HAP-1 (cell line): Measurements from ENCODE around the gene GNAT1.
"Not testable (repeated sequence)": the region's sequence is repeated elsewhere in the genome, so short reads cannot be mapped to it uniquely, and the experiment has no call there.

Source experiments
- DNase-seq, 2 experiments: peaks; one replicate each; pipeline ENCODE4 v3.0.0-alpha.2; 2016 to 2020; ENCODE audit warnings: low spot score in 2 of 2
- H3K27me3 ChIP-seq: fragments of 250-450 bp; sonication (Bioruptor Pico); 2 replicates; pipeline ENCODE4 v1.5.1; 2020; ENCODE audit warnings: low read depth, mild to moderate bottlenecking, moderate library complexity
- H3K36me3 ChIP-seq: fragments of 250-450 bp; sonication (Bioruptor Pico); replicated peaks from 2 replicates; pipeline ENCODE4 v1.5.1; 2020; ENCODE audit warnings: mild to moderate bottlenecking
- H3K4me1 ChIP-seq: fragments of 250-450 bp; sonication (Bioruptor Pico); 2 replicates; pipeline ENCODE4 v1.5.1; 2020; ENCODE audit warnings: mild to moderate bottlenecking
- H3K4me3 ChIP-seq: fragments of 250-450 bp; sonication (Bioruptor Pico); 2 replicates; pipeline ENCODE4 v1.5.1; 2020; ENCODE audit warnings: mild to moderate bottlenecking, moderate library complexity
- H3K9me3 ChIP-seq: fragments of 250-450 bp; sonication (Bioruptor Pico); 2 replicates; pipeline ENCODE4 v1.5.1; 2020; ENCODE audit warnings: mild to moderate bottlenecking, moderate library complexity
- in situ Hi-C: fragments of 300-500 bp; cut with MboI; formaldehyde crosslinking; loops from 3 replicates; pipeline ENCODE4 v1.14.3; 2020; ENCODE audit warnings: low sequenced_read_pairs, inconsistent platforms, mixed read lengths

Gene GNAT1

DNA sequence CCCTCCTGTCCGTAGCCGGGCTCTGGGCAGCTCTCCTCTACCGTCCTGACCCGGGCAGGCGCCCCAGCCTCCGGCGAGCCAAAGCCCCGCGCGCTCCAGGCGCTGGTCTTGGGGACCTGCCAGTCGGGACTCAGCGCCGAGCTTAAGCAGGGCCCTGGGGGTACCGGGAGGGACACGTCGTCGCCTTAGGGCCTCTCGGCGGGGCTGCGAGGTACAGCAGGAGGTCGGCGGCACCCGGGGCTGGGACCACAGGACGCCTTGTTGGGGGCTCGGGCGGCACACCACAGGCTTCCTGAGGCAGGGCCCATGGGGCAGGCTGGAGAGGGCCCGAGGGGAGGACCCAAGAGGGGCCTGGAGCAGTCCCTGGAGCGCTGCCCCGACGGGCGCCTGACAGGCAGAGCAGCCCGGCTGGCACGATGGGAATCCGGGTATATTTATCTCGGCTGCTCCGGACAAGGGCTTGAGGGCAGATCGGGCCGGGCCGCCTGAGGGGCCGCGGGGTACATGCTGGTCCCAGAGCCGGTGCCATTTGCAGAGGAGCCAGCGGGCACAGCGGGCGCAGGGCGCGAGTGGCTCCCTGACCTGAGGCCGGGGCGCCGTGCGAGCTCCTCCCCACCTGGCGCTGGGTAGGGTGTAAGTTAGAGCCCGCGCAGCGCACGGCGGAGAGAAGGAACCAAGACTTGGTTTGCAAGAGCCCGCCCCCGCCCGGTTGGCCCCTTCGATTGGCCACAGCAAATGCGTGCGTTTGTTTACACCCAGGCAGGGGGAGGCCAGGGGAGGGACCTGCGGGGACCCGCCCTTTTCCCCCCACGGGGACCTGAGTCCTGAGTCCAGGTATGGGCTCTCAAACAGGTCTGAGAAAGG, 14.2 kb downstream of the GNAT1 start:
- peak in 1 of 2 experiments; percentile 71 for DNase-seq
- Histone ChIP-seq H3K27me3 (peaks cover 12% of the 10 kb centered on the region), H3K4me1 (no peaks in the 10 kb centered on the region; the same call in 1 of the 2 replicates), H3K4me3 (peak overlapping the region; percentile 49), H3K36me3 (no peaks in the 10 kb centered on the region), H3K9me3 (no peaks in the 10 kb centered on the region)
- in situ Hi-C loops = no loop called here

DNA sequence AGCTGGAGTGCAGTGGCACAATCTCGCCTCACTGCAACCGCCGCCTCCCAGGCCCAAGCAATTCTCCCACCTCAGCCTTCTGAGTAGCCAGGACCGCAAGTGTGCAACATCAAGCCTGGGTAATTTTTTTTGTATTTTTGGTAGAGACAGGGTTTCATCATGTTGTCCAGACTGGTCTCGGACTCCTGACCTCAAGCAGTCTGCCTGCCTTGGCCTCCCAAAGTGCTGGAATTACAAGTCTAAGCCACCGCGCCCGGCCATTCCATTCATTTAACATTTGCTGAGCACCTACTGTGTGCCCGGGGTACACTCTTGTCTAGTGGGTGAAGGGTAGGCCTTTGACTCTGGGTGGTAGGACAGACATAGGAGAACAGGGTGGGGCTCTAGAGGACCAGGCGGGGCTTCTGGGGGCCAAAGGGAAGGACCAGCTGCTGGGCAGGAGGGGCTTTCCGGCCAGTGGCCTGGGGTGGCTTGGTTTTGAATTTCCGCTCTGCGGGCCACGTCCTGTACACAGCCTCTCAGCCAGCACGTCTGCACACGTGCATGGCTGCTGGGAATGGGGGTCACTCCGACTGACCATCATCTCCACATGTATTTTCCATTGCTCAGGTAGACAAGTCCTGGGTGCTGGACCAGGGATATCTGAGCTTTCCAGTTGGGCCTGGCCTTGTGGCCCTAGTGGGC, 16.1 kb downstream of the GNAT1 start:
- Histone ChIP-seq H3K36me3 (no peaks in the 10 kb centered on the region), H3K4me3 (no peak overlapping the region), H3K9me3 (no peaks in the 10 kb centered on the region), H3K27me3 (peaks cover 12% of the 10 kb centered on the region), H3K4me1 (no peaks in the 10 kb centered on the region; the same call in 1 of the 2 replicates)
- in situ Hi-C loops = no loop called here
- DNase-seq = no peak

DNA sequence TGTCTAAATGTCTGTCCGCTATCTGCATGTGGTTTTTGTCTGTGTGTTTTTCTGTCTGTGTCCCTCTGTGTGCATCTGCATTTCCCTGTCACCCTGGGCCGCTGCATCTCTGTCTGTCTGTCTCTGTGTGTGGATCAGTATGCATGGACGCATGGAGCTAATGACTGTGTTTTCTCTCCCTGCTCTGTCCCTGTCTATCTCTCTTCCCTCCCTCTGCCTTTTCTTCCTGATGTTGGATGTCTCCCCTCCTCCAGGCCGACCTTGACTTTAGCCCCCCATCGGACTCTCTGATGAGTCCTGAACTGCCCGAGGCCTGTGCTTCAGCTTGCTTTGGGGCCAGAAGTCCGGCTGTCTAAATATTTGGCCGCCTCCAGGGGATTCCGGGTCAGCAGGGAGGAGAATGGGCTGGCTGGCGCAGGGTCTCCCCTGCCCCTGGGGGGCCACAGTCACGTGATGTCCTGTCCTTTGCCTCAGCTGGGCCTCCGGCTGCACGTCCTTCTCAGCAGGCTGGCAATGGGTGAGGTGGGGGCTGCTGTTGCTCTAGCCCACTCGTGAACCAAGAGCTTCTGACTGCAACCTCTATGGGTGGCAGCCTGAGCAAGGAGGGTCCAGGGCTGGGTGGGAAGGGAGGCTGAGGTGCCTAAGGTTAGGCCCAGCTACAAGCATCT, 17.4 kb downstream of the GNAT1 start:
- Histone ChIP-seq H3K4me3 (no peak overlapping the region), H3K4me1 (no peaks in the 10 kb centered on the region; the same call in 1 of the 2 replicates), H3K27me3 (peaks cover 12% of the 10 kb centered on the region), H3K36me3 (no peaks in the 10 kb centered on the region), H3K9me3 (no peaks in the 10 kb centered on the region)
- in situ Hi-C loops = no loop called here
- no peak for DNase-seq

DNA sequence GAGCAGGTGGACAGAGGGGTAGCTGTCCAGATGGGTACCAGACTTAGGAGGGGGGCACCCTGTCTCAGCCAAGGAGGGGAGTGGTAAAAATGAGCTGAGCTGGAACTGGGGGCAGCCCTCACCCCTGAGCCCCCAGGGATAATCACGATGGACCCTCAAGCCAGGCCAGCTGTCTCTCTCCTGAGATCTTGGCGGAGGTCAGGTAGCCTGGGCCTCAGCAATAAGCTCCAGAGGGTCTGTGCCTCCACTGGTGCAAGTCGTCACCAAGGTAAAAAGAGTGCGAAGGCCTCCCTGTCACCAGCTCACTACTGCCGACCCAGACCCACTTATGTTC, 18.7 kb downstream of the GNAT1 start:
- in situ Hi-C loops = no loop called here
- Histone ChIP-seq H3K4me1 (no peaks in the 10 kb centered on the region), H3K36me3 (no peaks in the 10 kb centered on the region), H3K4me3 (no peak overlapping the region), H3K27me3 (peaks cover 12% of the 10 kb centered on the region), H3K9me3 (no peaks in the 10 kb centered on the region)
- DNase-seq = no peak

DNA sequence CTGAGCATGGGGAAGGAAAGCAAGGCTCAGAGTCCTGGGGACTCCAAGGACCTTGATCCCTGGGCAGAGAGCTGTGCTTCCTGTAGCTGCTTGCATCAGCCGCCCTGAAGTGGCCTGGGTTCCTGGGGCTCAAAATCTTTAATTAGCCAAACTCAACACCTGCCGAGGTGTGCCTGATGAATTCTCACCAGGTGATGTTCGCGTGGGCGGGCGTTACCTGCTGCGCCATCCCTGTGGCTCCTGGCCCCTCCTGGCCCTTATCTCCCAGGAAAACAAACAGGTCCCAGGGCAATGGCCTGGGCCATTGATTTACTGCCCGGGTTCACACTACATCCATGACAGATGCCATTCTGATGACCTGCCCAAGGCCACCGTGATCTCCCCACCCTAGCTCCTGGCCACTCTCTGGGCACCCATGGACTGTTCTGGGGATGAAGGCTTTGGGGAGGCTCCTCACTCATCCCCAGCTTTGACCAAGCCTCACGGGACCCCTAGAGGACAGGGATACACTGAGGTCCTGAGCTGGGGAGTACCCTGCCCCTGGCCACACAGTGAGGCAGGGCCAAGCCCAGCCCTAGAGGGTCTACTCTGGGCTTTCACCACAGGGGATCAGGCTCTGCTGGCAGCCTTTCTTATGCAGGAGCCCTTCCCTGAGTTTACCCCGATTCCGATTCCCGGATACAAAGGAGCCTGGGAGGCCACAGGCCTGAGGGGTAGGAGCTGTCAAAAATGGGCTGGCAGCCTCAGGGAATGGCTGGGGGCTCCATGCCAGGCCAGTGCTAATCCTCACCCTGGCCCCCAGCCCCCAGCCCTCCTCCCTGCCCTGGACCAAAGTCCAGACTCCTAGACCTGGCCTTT, 19.3 kb downstream of the GNAT1 start:
- Histone ChIP-seq H3K9me3 (no peaks in the 10 kb centered on the region), H3K4me1 (no peaks in the 10 kb centered on the region), H3K27me3 (peaks cover 6% of the 10 kb centered on the region), H3K4me3 (no peak overlapping the region), H3K36me3 (no peaks in the 10 kb centered on the region)
- DNase-seq = no peak
- in situ Hi-C loops = no loop called here

DNA sequence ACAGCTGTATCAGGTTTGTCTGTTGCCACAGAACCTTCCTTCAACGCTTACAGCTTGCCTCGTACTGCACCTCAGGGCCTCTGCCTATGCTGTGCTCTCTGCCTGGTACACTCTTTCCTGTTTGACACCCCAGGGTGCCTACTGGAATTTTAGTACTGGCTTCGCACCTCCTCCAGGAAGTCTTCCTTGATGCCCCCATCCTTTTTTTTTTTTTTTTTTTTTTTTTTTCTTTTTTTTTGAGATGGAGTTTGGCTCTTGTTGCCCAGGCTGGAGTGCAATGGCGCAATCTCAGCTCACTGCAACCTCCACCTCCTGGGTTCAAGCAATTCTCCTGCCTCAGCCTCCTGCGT, 19.9 kb downstream of the GNAT1 start:
- in situ Hi-C loops, H3K4me3 ChIP-seq, H3K9me3 ChIP-seq, H3K27me3 ChIP-seq, DNase-seq, H3K4me1 ChIP-seq, H3K36me3 ChIP-seq: not testable (repeated sequence)

DNA sequence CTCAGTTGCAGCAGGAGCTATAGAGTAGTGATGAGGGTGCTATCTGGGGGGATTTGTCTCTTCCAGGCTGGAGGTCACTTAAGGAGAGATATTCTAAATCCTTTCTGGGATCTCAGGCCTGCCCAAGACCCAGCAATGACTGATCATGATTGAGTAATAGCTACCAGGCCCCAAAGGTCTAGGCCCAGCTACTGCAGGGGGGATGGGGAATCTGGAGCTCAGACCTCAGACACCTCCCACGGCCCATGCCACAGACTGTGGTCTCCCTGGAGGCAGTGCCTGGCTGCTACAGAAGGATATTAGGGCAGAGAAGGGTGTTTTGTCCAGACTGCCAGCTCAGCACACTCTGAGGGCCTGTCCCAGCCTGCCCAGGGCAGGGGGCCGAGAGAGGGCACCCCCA, 20.5 kb downstream of the GNAT1 start:
- H3K9me3 ChIP-seq = no peaks in the 10 kb centered on the region
- no peaks in the 10 kb centered on the region for H3K4me1 ChIP-seq
- DNase-seq = no peak
- no peaks in the 10 kb centered on the region for H3K36me3 ChIP-seq
- H3K27me3 ChIP-seq = no peaks in the 10 kb centered on the region
- in situ Hi-C loops = no loop called here
- H3K4me3 ChIP-seq = no peak overlapping the region

DNA sequence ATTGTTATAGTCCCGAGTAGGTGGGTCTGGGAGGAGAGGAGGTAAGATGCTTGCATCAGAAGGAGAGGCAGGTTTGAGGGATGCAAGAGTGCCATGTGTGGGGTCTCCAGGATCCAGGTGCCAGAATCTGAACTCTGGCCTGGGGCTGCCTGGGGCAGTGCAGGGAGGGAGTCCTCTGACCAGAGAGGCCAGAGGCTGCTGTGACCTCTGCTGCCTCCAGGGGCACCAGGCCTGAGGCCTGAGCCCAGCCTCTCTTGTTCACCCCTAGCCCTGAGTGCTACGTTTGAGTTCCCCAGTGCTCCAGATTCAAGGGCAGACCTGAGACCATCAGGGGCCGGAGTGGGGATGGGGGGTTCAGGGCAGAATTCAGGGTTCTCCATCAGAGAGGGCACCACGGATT, 21.1 kb downstream of the GNAT1 start:
- H3K9me3 ChIP-seq = no peaks in the 10 kb centered on the region
- H3K27me3 ChIP-seq = no peaks in the 10 kb centered on the region
- no peak for DNase-seq
- no peak overlapping the region for H3K4me3 ChIP-seq
- H3K4me1 ChIP-seq = no peaks in the 10 kb centered on the region
- H3K36me3 ChIP-seq = no peaks in the 10 kb centered on the region
- in situ Hi-C loops = no loop called here

DNA sequence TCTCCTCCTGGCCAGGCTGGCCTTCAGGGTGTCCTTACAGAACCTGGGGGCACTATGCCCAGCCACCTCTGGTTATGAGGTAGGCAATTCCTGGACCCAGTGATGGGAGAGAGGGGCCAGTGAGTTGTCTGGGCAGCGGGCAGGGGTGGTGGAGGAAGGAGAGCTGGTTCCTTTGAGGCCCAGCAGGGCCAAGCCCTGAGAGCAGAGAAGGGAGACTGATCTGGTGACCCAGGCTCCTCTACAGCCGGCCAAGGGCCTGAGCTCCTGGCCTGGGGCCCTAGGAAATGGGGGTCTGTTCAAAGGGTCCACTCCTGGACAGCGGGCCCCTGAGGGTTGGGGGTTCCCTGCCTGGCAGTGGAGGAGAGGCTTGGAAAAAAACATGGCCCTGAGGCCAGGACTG, 21.6 kb downstream of the GNAT1 start:
- H3K4me1 ChIP-seq = no peaks in the 10 kb centered on the region
- no peak for DNase-seq
- no peak overlapping the region for H3K4me3 ChIP-seq
- H3K9me3 ChIP-seq = no peaks in the 10 kb centered on the region
- in situ Hi-C loops = no loop called here
- no peaks in the 10 kb centered on the region for H3K36me3 ChIP-seq
- no peaks in the 10 kb centered on the region for H3K27me3 ChIP-seq

DNA sequence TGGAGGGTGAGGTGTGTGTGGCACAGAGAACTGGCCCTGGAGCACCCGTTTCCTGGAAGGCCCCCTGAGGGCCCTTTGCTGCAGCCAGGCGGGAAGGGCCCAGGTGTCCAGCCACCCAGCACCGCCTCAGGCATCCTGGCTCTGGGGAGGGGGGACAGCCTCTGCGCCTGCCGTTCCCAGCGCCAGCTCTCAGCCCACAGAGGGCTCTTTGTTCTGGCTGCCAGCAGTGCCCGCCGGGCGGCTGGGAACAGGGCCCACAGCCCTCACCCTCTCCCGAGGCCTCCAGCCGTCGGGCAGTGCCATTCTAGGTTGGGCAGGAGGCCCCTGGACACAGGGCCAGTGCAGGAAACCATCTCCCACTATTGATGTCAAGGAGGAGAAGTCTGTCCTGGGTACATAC, 22.0 kb downstream of the GNAT1 start:
- in situ Hi-C loops = no loop called here
- H3K27me3 ChIP-seq = no peaks in the 10 kb centered on the region
- DNase-seq = no peak
- no peak overlapping the region for H3K4me3 ChIP-seq
- H3K9me3 ChIP-seq = no peaks in the 10 kb centered on the region
- no peaks in the 10 kb centered on the region for H3K4me1 ChIP-seq
- no peaks in the 10 kb centered on the region for H3K36me3 ChIP-seq

DNA sequence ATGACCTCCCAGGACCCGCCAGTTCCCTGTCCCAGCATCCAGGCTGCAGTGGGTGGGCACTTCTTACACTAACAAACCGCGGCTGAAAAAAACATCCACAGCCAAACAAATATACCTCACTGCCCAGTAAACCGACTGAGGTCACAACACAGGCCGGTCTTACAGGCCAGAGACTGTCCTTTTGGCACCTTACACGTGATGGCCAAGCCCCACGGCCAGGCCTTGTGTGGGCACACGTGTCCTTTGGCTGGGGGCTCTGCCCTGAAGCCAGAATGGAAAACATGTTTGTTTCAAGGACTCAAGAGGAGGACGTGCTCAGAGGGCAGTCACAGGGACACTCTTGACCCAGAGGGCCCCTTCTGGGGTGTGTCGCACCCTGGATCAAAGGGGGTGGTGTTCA, 23.4 kb downstream of the GNAT1 start:
- in situ Hi-C loops = no loop called here
- Histone ChIP-seq H3K36me3 (no peaks in the 10 kb centered on the region), H3K27me3 (no peaks in the 10 kb centered on the region), H3K4me1 (no peaks in the 10 kb centered on the region), H3K9me3 (no peaks in the 10 kb centered on the region), H3K4me3 (no peak overlapping the region)
- DNase-seq = no peak

DNA sequence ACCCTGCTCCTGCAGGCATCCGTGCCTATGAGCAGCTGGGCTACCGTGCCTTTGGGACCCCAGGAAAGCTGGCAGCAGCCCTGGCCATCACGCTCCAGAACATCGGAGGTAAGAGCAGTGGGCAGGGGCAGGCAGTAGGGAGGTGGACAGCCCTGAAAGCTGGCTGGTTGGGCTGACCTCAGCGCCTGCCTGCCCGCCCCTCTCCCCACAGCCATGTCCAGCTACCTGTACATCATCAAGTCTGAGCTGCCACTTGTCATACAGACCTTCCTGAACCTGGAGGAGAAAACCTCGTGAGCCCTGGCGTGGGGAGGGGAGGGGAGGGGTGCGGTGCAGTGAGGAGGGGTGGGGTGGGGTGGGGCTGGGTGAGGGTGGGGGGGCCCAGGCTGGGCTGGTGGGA, 24.1 kb downstream of the GNAT1 start:
- DNase-seq = no peak
- Histone ChIP-seq H3K27me3 (no peaks in the 10 kb centered on the region), H3K9me3 (no peaks in the 10 kb centered on the region), H3K4me1 (no peaks in the 10 kb centered on the region), H3K4me3 (no peak overlapping the region), H3K36me3 (no peaks in the 10 kb centered on the region)
- in situ Hi-C loops = no loop called here

DNA sequence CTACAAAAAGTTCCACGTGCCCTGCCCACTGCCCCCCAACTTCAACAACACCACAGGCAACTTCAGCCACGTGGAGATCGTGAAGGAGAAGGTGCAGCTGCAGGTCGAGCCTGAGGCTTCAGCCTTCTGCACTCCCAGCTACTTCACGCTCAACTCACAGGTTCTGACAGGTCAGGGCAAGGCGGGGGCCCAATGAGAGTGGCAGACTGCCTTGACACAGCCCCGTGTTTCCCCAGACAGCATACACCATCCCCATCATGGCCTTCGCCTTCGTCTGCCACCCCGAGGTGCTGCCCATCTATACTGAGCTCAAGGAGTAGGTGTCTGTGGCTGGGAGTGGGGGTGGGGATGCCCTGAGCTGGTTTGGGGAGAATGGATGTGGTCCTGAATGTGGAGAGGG, 26.3 kb downstream of the GNAT1 start:
- in situ Hi-C loops = no loop called here
- H3K4me1 ChIP-seq = no peaks in the 10 kb centered on the region
- no peaks in the 10 kb centered on the region for H3K36me3 ChIP-seq
- H3K27me3 ChIP-seq = no peaks in the 10 kb centered on the region
- no peak overlapping the region for H3K4me3 ChIP-seq
- DNase-seq = no peak
- no peaks in the 10 kb centered on the region for H3K9me3 ChIP-seq
